Rectal smooth muscle tissue (tissue), 1 donor: ENCODE results near the gene ESX1.

ENCODE experiments used
- H3K27ac ChIP-seq: one replicate; pipeline ENCODE4 v1.7.0; 2013; ENCODE audit warnings: low read depth, low read length, inconsistent platforms
- H3K27me3 ChIP-seq: one replicate; pipeline ENCODE4 v1.7.0; 2013; ENCODE audit warnings: low read length; ENCODE audit not compliant: control insufficient read depth, insufficient read depth
- H3K36me3 ChIP-seq: one replicate; pipeline ENCODE4 v1.7.0; 2013; ENCODE audit warnings: low read length; ENCODE audit not compliant: control insufficient read depth, insufficient read depth
- H3K4me1 ChIP-seq: one replicate; pipeline ENCODE4 v1.7.0; 2013; ENCODE audit warnings: low read length; ENCODE audit not compliant: control insufficient read depth, insufficient read depth
- H3K4me3 ChIP-seq: one replicate; pipeline ENCODE4 v1.7.0; 2013; ENCODE audit warnings: low read length
- H3K9ac ChIP-seq: one replicate; pipeline ENCODE4 v1.7.0; 2013; ENCODE audit warnings: low read length

Gene ESX1

GRCh38 chrX:104254442-104255115 lies at the start of gene ESX1:
ESX1 (minus strand) TSS chrX:104254933; CDS start chrX:104254849, 84 bp downstream.
- Histone ChIP-seq H3K4me3 (peak within 1 kb of the TSS; percentile 21), H3K27me3 (no peaks in the 10 kb centered on the region), H3K36me3 (no peaks in the 10 kb centered on the region), H3K4me1 (no peaks in the 10 kb centered on the region), H3K27ac (no peak within 1 kb of the TSS), H3K9ac (no peak within 1 kb of the TSS)

GRCh38 chrX:104295636-104296035 lies 40.9 kb upstream of the ESX1 start:
- H3K4me1 ChIP-seq, result no peaks in the 10 kb centered on the region
- H3K27me3 ChIP-seq, result no peaks in the 10 kb centered on the region
- no peak overlapping the region for H3K4me3 ChIP-seq
- H3K36me3 ChIP-seq, result no peaks in the 10 kb centered on the region
- H3K27ac ChIP-seq, result no peak overlapping the region
- H3K9ac ChIP-seq, result no peak overlapping the region

- no peaks in the 10 kb centered on the region for H3K36me3 ChIP-seq
- H3K27ac ChIP-seq, result no peak overlapping the region
- H3K4me3 ChIP-seq, result no peak overlapping the region
- H3K4me1 ChIP-seq, result no peaks in the 10 kb centered on the region
- H3K27me3 ChIP-seq, result peaks cover 4% of the 10 kb centered on the region
- H3K9ac ChIP-seq, result no peak overlapping the region
Measured at GRCh38 chrX:104288961-104289360, 34.2 kb upstream of the ESX1 start.

DNA sequence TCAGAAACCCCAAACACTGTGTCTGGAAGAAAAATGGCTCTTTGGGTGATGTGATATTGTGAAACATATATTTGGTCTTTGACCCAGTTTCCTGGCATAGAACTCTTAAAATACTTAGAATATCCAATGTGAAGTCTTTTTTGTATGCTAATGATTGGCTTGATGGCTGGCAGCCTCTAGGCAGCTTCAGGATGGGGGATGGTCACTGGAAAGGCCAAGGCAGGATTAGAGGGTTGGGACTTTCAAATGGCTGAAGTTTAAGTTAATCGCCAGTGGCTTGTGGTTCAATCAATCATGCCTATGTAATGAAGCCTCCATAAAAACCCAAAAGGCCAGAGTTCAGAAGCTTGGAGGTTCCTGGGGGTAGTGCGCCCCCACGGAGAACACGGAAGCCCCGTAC lies 33.5 kb upstream of the ESX1 start:
- Histone ChIP-seq H3K4me3 (no peak overlapping the region), H3K9ac (no peak overlapping the region), H3K4me1 (no peaks in the 10 kb centered on the region), H3K27ac (no peak overlapping the region), H3K27me3 (peaks cover 4% of the 10 kb centered on the region), H3K36me3 (no peaks in the 10 kb centered on the region)

DNA sequence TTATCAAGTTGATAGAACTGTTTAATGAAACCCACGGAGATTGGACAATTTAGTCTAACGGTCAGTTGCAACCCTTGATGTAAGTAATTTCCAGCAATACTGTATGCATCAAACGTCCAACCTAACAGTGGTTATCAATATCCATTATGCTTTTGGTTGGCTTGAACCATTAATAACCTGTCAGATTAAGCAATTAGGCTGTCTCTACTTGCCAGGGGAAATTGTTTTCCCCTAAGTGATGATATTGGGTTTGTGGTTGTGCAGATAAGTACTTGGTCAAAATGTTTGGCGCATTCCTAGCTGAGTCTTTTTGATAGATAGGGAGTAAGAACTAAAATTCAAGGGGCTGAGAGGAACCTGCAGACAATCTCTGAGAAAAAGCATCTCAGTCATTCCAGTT lies 30.5 kb upstream of the ESX1 start:
- no peak overlapping the region for H3K27ac ChIP-seq
- no peaks in the 10 kb centered on the region for H3K4me1 ChIP-seq
- H3K9ac ChIP-seq, result no peak overlapping the region
- no peaks in the 10 kb centered on the region for H3K36me3 ChIP-seq
- H3K27me3 ChIP-seq, result peaks cover 4% of the 10 kb centered on the region
- no peak overlapping the region for H3K4me3 ChIP-seq

DNA sequence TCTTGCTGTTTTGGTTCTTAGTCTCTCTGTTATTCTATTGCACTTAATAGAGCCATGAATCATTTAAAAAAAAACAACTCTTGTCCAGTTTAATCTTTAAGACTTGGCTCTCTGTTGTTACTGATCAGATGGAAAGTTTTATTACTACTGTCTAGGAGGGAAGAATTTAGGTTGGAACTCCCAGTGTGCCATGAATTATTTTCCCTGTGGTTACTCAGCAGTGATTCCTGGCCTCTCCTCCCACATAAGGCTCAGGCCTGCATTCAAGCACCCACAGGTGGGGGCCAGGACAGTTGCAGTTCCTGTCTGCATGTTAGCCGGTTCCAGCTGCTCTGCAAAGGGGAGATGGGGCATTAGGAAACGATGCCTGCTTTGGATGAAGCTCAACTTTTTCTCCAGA lies 29.8 kb upstream of the ESX1 start:
- Histone ChIP-seq H3K27ac (no peak overlapping the region), H3K4me3 (no peak overlapping the region), H3K4me1 (no peaks in the 10 kb centered on the region), H3K36me3 (no peaks in the 10 kb centered on the region), H3K9ac (no peak overlapping the region), H3K27me3 (peaks cover 4% of the 10 kb centered on the region)

- no peaks in the 10 kb centered on the region for H3K36me3 ChIP-seq
- no peak overlapping the region for H3K9ac ChIP-seq
- H3K4me1 ChIP-seq, result no peaks in the 10 kb centered on the region
- no peak overlapping the region for H3K27ac ChIP-seq
- H3K4me3 ChIP-seq, result no peak overlapping the region
- peaks cover 4% of the 10 kb centered on the region for H3K27me3 ChIP-seq
Measured at GRCh38 chrX:104282166-104282725, 27.5 kb upstream of the ESX1 start.

DNA sequence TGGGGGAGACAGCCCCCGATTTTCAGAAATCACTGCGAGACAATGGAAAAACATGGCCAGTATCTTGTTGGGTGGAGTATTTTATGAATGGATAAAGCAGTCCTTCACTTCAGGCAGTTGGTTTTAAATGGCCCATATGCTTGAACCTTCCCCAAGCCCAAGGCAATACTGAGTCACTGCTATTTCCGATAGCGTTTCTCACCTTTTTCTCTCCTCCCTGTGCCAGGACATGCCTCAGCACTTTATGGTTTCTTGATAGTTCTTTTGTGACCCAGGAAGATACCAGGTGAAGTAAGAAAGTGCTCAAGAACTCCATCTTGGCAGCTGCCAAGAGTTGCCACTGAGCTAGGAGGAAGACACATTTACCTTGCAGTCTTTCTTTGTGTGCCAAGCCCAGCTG lies 26.8 kb upstream of the ESX1 start:
- Histone ChIP-seq H3K27me3 (peaks cover 4% of the 10 kb centered on the region), H3K4me1 (no peaks in the 10 kb centered on the region), H3K36me3 (no peaks in the 10 kb centered on the region), H3K27ac (no peak overlapping the region), H3K4me3 (no peak overlapping the region), H3K9ac (no peak overlapping the region)

- H3K4me1 ChIP-seq, result no peaks in the 10 kb centered on the region
- H3K36me3 ChIP-seq, result no peaks in the 10 kb centered on the region
- H3K27me3 ChIP-seq, result no peaks in the 10 kb centered on the region
- no peak overlapping the region for H3K4me3 ChIP-seq
- no peak overlapping the region for H3K9ac ChIP-seq
- H3K27ac ChIP-seq, result no peak overlapping the region
Measured at GRCh38 chrX:104280609-104281008, 25.9 kb upstream of the ESX1 start.

DNA sequence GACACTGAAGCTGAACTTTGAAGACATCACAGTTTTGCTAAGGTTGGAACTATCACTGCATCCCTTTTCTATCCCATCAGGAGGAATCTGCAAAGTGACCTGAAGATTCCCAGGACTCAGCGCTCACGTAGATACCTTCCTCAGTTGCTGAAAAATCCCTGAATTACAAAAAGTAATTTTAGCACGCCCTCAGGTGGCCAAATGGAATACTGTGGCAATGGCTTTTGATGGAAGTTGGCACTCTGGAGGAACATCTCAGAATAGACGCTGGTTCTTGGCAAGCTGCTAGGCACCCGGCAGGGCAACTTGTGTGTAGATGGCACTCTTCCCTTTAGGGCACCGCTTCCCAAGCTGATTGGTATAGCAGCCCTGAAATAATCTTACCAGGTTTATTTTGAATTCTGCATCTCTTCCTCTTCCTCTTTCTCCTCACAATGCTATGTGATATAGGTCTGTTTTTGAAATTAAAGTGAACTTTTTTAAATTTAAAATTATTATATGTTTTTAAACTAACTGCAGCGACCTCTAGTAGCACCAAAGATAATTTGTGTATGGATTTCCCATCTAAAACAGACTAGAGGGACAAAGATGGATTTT lies 16.3 kb upstream of the ESX1 start:
- Histone ChIP-seq H3K9ac (no peak overlapping the region), H3K27me3 (no peaks in the 10 kb centered on the region)

DNA sequence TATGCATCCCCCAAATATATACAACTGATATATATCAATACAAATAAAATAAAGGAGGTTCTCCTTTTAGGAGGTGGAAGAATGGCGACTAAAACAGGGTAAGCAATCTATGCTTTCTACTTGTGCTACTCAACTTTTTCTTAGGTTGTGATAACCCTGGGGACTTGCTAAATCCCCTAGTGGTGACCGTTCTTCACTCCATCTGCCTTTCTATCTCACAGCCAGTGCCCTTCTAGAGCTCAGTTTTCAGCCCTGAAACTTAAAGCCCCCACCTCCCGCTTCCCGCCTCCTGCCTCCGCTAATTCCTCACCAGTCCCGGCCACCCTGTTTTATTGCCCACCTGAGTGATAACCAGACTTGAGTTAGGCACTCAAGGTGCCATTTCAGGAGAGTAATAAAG lies 15.5 kb upstream of the ESX1 start:
- Histone ChIP-seq H3K36me3 (no peaks in the 10 kb centered on the region), H3K4me3 (no peak overlapping the region), H3K27me3 (no peaks in the 10 kb centered on the region), H3K9ac (no peak overlapping the region), H3K4me1 (no peaks in the 10 kb centered on the region), H3K27ac (no peak overlapping the region)

More for the DNA sequence above, 16.3 kb upstream of the ESX1 start:
- H3K36me3 ChIP-seq, result no peaks in the 10 kb centered on the region
- H3K4me1 ChIP-seq, result no peaks in the 10 kb centered on the region
- H3K4me3 ChIP-seq, result peak overlapping the region; percentile 24
- H3K27ac ChIP-seq, result no peak overlapping the region

GRCh38 chrX:104255465-104255864 lies 732 bp upstream of the ESX1 start:
- Histone ChIP-seq H3K27me3 (no peaks in the 10 kb centered on the region), H3K4me3 (no peak overlapping the region), H3K4me1 (no peaks in the 10 kb centered on the region), H3K9ac (no peak overlapping the region), H3K27ac (no peak overlapping the region), H3K36me3 (no peaks in the 10 kb centered on the region)
